ENCODE measurements around the gene CGN.
A peak's percentile ranks its signal among the peaks of the same experiment; 100 is the strongest.

The CGN gene

DNA sequence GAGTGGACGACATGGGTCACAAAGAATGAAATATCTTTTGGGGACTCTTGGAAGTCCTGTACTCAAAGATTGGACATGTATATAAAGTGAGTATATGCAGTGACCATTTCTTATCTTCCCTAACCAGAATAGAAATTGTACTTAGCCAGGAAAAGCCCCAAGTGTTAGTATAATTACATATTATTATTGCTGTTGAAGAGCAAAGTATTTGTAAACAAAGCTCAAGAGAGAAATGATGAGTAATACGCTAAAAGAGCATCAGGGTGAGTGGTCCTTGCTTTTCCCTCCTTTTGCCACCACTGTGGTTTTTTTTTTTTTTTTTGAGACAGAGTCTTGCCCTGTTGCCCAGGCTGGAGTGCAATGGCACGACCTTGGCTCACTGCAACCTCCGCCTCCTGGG, 6.4 kb upstream of the CGN start:
- H3K27ac ChIP-seq, result no peak overlapping the region
- DNase-seq (ENCODE audit: low spot score), result no peak
- no peak for TF ChIP-seq CTCF (IDR thresholded peaks at IDR 0.05)
- no peak overlapping the region for H3K4me3 ChIP-seq

- H3K4me3 ChIP-seq, result no peak overlapping the region
- no peak for DNase-seq (ENCODE audit: low spot score)
- H3K27ac ChIP-seq, result no peak overlapping the region
- no peak for TF ChIP-seq CTCF (IDR thresholded peaks at IDR 0.05)
Measured at GRCh38 chr1:151508833-151509232, 2.4 kb upstream of the CGN start.

DNA sequence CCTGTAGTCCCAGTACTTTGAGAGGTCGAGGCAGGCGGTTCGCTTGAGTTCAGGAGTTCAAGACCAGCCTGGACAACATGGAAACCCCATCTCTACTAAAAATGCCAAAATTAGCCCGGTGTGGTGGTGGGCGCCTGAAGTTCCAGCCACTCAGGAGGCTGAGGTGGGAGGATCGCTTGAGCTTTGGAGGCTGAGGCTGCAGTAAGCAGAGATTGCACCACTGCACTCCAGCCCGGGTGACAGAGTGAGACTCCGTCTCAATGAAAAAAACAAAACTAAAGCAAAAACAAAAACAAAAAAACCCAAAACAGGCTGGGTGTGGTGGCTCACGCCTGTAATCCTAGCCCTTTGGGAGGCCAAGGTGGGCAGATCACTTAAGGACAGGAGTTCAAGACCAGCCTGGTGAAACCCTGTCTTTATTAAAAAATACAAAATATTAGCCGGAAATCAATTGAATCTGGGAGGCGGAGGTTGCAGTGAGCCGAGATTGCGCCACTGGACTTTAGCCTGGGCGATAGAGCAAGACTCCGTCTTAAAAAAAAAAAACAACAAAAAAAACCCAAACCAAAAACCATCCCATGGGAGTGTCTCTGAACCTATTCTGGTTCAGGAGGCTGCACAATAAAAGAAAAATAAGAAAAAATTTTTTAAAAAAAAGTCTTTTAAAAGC, 1.7 kb upstream of the CGN start:
- no peak overlapping the region for H3K4me3 ChIP-seq
- DNase-seq (ENCODE audit: low spot score), result no peak
- TF ChIP-seq CTCF (IDR thresholded peaks at IDR 0.05), result no peak
- no peak overlapping the region for H3K27ac ChIP-seq

DNA sequence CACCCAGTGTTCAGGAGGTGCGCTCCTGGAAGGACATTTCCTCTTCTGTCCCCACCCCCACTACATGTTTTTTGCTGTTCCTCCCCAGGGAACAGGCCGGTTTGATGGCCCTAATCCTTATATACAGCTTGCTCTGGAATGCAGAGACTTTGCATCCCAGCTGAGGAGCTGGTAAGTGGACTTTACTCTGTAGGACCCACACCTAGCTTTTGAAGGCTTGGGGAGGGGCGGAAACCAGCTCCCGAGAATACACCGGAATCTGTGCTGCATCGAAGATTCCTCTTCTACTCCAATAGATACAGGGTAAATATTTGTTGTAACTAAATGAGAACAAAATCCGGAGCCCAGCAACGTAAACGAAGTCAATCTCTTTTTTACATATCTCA, 1.2 kb upstream of the CGN start:
- H3K27ac ChIP-seq, result no peak overlapping the region
- DNase-seq (ENCODE audit: low spot score), result no peak
- H3K4me3 ChIP-seq, result no peak overlapping the region
- TF ChIP-seq CTCF (IDR thresholded peaks at IDR 0.05), result no peak

- DNase-seq (ENCODE audit: low spot score), result no peak
- H3K27ac ChIP-seq, result peak overlapping the region in 1 of 2 donors; percentile 76
- no peak for TF ChIP-seq CTCF (IDR thresholded peaks at IDR 0.05)
- peak overlapping the region; percentile 93 for H3K4me3 ChIP-seq
Measured at GRCh38 chr1:151510614-151510956, 602 bp upstream of the CGN start.

DNA sequence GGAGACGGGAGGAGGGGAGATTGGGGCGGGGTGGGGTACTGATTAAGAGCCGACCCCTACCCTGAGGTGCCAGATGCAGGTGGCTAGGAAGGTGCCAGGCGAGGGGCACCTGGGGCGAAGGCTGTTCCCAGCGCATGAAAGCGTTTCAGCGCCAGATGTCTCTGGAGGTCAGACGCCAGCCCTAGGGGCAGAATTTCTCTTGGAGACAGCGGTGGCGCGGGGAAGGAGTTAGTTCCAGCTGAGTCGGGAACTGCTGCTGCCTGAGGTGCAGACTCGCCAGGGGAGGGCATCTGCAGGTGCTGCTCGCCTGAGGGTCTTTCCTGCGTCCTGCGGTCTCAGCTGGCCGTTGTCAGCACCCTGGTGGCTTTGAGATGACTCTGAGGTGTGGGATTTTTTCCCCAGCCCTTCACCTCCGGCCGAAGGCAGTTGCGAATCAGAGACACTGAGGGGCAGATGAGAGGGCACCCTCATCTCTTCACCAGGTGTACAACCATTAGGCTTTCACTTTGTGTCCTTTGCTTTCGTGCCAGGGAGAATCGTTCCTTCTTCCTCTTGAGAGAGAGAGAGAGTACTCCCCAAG, 539 bp downstream of the CGN start:
- no peak for DNase-seq (ENCODE audit: low spot score)
- no peak for TF ChIP-seq CTCF (IDR thresholded peaks at IDR 0.05)
- H3K4me3 ChIP-seq, result peak overlapping the region; percentile 93
- H3K27ac ChIP-seq, result peak overlapping the region in 1 of 2 donors; percentile 76

DNA sequence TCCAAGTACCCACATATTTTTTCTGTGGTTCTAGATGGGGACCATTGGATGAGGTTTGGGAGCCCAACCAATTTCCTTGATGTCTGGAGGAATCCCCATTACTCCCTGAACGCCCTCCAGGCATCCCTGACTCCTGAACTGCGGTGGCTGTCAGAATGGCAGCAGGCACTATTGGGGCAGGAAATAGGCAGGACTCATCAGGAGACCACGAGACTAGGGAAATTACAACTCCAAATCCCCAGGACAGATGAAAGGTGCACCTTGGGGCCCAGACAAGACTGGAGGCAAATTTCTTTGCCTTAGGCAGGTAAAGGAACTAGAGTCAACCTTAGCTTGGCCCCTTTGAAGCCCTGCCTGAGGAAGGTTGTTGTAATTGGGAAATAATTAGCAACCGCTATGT, 1.1 kb downstream of the CGN start:
- TF ChIP-seq CTCF (IDR thresholded peaks at IDR 0.05), result no peak
- Histone ChIP-seq H3K27ac (no peak overlapping the region), H3K4me3 (no peak overlapping the region)
- DNase-seq (ENCODE audit: low spot score), result no peak
